Kidney (tissue), 14 donors: ENCODE data around the gene WRAP73. TPM values are rescaled to one million over a fixed set of nuclear protein-coding genes. Genes with fewer than 3 reads are reported as not detected.

Experiments used
- DNase-seq, 5 donors: peaks; one replicate each; pipeline ENCODE4 v3.0.0-alpha.2; 2013 to 2020
- FAIRE-seq: peaks from 2 replicates; lab custom pipeline; 2012; peaks lifted over from hg19 to GRCh38; lab: Jason Lieb, UNC
- H3K27ac ChIP-seq, 2 donors: one replicate each; pipeline ENCODE4 v1.7.0; 2013; ENCODE audit warnings: low read depth in 2 of 2, low read length in 2 of 2, inconsistent platforms in 1 of 2
- H3K27me3 ChIP-seq: one replicate; pipeline ENCODE4 v1.7.1; 2013; ENCODE audit warnings: low read length, inconsistent platforms; ENCODE audit not compliant: control insufficient read depth, insufficient read depth
- H3K36me3 ChIP-seq, 3 donors: one replicate each; pipeline versions ENCODE4 v1.7.0 to v1.7.1; 2013; ENCODE audit warnings: low read length in 3 of 3, control low read depth in 1 of 3, inconsistent platforms in 1 of 3; ENCODE audit not compliant: insufficient read depth in 3 of 3, control insufficient read depth in 2 of 3
- H3K4me1 ChIP-seq, 3 donors: one replicate each; pipeline versions ENCODE4 v1.7.0 to v1.7.1; 2013; ENCODE audit warnings: low read length in 3 of 3, inconsistent platforms in 1 of 3, low read depth in 1 of 3; ENCODE audit not compliant: control insufficient read depth in 2 of 3, insufficient read depth in 2 of 3
- H3K4me3 ChIP-seq, 3 donors: one replicate each; pipeline versions ENCODE4 v1.7.0 to v1.8.1; 2013; ENCODE audit warnings: low read length in 3 of 3, control low read depth in 1 of 3, inconsistent platforms in 1 of 3
- H3K9ac ChIP-seq, 3 donors: one replicate each; pipeline versions ENCODE4 v1.7.0 to v1.7.1; 2013; ENCODE audit warnings: low read length in 3 of 3, control low read depth in 1 of 3, inconsistent platforms in 1 of 3
- H3K9me3 ChIP-seq, 3 donors: one replicate each; pipeline versions ENCODE4 v1.7.0 to v1.7.1; 2013; ENCODE audit warnings: low read length in 3 of 3, control low read depth in 1 of 3, inconsistent platforms in 1 of 3; ENCODE audit not compliant: control insufficient read depth in 2 of 3, insufficient read depth in 1 of 3
- CTCF ChIP-seq: IDR thresholded peaks from 3 replicates; pipeline ENCODE4 v1.5.1; 2012; ENCODE audit warnings: mild to moderate bottlenecking, moderate library complexity, borderline replicate concordance; ENCODE audit not compliant: insufficient read depth; ENCODE audit errors: extremely low read depth
- intact Hi-C: fragments of 100-400 bp; cut with DNase I; formaldehyde crosslinking; loops from one replicate; pipeline ENCODE4 v1.11.1; 2022
- polyA plus RNA-seq: library from polyadenylated mRNA; stranded (reverse); fragments of 350-450 nt; fragmentation: Illumina TruSeq; extraction: RNeasy Lipid Tissue Mini Kit (QIAGEN cat#74804); gene quantifications from one replicate; pipeline ENCODE4 v1.2.3, GENCODE V29; 2014; ENCODE audit warnings: low read depth, low replicate concordance; ENCODE audit not compliant: insufficient read depth
- total RNA-seq: library from RNA; stranded (reverse); fragmentation: NEBNext Ultra II Directional; extraction: Animal tissue kit (Norgen Biotek cat#: 25700); gene quantifications from one replicate; pipeline ENCODE4 v1.2.1, GENCODE V29; 2021
- donor health status: control.
- donor health status: control.
- donor health status: control.
- donor health status: control.
- donor health status: control.
- donor health status: DM: yes; HTN: yes; CAD: no.
- donor health status: Normal renal cell carcinoma (clear cell type).

The WRAP73 gene
- total and polyA plus RNA-seq, 2 donors from 2014 or later = 18.4 to 19.6 TPM

- Histone ChIP-seq H3K36me3 (no peaks in the 10 kb centered on the region), H3K4me3 (no peak overlapping the region), H3K27ac (no peak overlapping the region), H3K9me3 (no peaks in the 10 kb centered on the region), H3K9ac (no peak overlapping the region), H3K27me3 (peaks cover 21% of the 10 kb centered on the region), H3K4me1 (peaks cover 0 to 4% (median 0%) of the 10 kb centered on the region in 3 donors)
- DNase-seq (peak in 1 of 5 donors; percentile 59), FAIRE-seq (no peak)
- intact Hi-C loops = no loop called here
- no peak for TF ChIP-seq CTCF
Measured at GRCh38 chr1:3654549-3655281, 4.8 kb upstream of the WRAP73 start.

DNA sequence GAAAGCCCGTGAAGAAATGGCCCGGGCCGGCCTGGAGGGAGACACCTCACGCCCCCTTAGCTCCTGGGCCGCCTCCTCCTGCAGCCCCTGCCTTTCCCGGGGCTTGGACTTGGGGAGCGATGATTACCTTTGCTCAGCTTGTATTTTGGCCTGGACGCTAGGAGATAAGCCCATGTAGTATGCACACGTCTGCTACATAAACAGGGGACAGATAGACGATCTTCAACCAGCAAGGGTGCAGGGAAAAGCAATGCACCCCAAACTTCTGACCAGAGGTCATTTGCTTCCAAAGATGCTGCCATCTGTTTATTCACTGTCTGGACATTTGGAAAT is 3.3 kb upstream of the WRAP73 start:
- intact Hi-C loops = no loop called here
- H3K9me3 ChIP-seq = no peaks in the 10 kb centered on the region
- no peak overlapping the region for H3K27ac ChIP-seq
- no peak overlapping the region for H3K4me3 ChIP-seq
- no peak overlapping the region for H3K9ac ChIP-seq
- H3K36me3 ChIP-seq = no peaks in the 10 kb centered on the region
- peaks cover 0 to 12% (median 0%) of the 10 kb centered on the region in 3 donors for H3K4me1 ChIP-seq
- TF ChIP-seq CTCF = no peak
- peaks cover 21% of the 10 kb centered on the region for H3K27me3 ChIP-seq
- no peak for FAIRE-seq
- no peak for DNase-seq

DNA sequence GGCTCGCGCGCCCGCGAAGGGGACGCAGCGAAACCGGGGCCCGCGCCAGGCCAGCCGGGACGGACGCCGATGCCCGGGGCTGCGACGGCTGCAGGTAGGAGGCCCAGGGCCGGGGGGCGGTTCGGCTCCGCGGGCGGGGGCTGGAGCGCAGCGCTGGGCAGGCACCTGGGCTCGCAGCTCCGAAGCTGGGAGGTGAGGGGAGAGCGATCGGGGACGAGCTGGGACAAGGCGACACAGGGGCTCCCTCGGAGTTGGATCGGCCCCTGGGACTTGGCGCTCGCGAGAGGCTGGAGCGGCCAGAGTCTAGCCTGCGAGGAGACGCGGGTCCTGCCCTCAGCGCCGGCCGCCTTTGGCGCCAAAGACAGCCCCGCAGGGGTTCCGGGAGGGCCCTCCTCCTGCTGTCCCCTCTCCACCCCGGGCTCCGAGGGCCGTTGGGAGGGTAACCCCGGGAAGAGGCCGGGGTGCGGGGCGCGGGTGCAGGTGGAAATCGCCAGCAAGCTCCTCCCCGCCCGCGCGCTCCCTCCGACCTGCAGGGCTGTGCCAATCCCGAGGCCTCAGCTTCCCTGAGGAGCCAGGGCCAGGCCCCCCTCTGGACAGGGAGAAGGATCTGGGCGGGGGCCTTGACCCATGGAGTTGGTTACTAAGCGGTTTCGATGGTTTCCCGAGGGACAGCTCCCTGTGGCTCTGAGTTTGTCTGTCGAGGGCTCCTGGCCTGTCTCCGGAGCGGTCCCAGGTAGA is 2.8 kb upstream of the WRAP73 start:
- FAIRE-seq (no peak), DNase-seq (peak in 2 of 5 donors; percentile 65 to 79)
- Histone ChIP-seq H3K9me3 (no peaks in the 10 kb centered on the region), H3K4me1 (peaks cover 0 to 12% (median 0%) of the 10 kb centered on the region in 3 donors), H3K4me3 (no peak overlapping the region), H3K36me3 (no peaks in the 10 kb centered on the region), H3K9ac (no peak overlapping the region), H3K27me3 (peaks cover 21% of the 10 kb centered on the region), H3K27ac (no peak overlapping the region)
- TF ChIP-seq CTCF = no peak
- intact Hi-C loops = no loop called here
